NCI-H748 (cell line): ENCODE results near the gene C11orf65.
A peak's percentile ranks its signal among the peaks of the same experiment; 100 is the strongest.
"Not testable (repeated sequence)": the region's sequence is repeated elsewhere in the genome, so short reads cannot be mapped to it uniquely, and the experiment has no call there.

Experiments
- DNase-seq: peaks from one replicate; lab custom pipeline; 2025; ENCODE audit not compliant: unreplicated experiment; lab: John Stamatoyannopoulos, UW

The C11orf65 gene

GRCh38 chr11:108474664-108475463, 7.5 kb upstream of the C11orf65 start:
- no peak for DNase-seq

GRCh38 chr11:108472681-108473080, 5.4 kb upstream of the C11orf65 start:
- no peak for DNase-seq

DNA sequence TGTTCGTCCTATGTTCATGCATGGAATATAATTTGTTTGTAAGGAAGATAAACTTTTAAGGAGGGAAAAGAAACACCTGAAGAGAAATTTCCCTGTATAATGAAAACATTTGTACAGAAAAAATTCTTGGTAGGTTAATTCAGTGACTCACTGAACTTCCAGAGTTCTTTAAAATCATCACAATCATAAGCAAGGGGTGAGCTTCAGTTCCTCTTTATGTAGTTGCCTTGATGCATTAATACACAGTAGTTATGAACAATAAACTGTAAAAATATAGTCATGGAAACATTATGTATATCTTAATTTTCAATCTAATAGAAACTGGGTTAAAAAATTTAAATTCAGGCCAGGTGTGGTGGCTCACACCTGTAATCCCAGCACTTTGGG, 1.1 kb upstream of the C11orf65 start:
- DNase-seq = no peak

GRCh38 chr11:108466405-108466804, 924 bp downstream of the C11orf65 start:
- DNase-seq = no peak

DNA sequence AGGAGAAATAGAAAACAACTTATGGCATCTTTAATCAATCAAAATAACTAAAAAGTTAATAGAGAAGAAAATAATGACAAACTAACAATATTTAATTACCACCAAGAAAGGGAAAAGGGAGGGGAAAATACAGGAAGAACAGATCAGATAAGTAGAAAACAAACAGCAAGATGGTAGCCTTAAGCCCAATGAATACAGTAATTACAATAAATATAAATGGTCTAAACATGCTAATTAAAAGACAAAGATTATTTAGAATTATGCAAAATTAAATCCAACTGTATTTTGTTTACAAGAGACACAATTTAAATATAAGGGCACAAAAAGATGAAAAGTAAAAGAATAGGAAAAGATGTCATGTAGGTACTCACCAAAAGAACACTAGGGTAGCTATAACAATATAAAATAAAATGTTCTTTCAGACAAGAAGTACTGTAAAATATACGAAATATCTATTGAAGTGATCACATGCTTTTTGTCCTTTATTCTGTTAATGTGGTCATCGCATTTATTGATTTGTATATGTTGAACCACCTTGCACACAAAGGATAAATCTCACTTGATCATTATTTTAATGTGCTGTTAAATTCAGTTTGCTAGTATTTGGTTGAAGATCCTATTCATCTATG, 14.0 kb downstream of the C11orf65 start:
- DNase-seq = no peak

DNA sequence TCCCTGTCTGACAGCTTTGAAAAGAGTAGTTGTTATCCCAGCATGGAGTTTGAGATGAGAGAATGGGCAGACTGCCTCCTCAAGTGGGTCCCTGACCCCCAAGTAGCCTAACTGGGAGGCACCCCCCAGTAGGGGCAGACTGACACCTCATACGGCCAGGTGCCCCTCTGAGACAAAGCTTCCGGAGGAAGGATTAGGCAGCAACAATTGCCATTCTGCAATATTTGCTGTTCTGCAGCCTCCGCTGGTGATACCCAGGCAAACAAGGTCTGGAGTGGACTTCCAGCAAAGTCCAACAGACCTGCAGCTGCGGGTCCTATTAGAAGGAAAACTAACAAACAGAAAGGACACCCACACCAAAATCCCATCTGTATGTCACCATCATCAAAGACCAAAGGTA, 25.9 kb downstream of the C11orf65 start:
- not testable (repeated sequence) for DNase-seq

- DNase-seq = no peak
These were observed 30.7 kb downstream of the C11orf65 start for GRCh38 chr11:108436594-108436993.

- no peak for DNase-seq
These were observed 32.3 kb downstream of the C11orf65 start for GRCh38 chr11:108435066-108435465.

- no peak for DNase-seq
These were observed 34.5 kb downstream of the C11orf65 start for GRCh38 chr11:108432783-108433182.

- no peak for DNase-seq
These were observed 35.3 kb downstream of the C11orf65 start for GRCh38 chr11:108431997-108432396.

DNA sequence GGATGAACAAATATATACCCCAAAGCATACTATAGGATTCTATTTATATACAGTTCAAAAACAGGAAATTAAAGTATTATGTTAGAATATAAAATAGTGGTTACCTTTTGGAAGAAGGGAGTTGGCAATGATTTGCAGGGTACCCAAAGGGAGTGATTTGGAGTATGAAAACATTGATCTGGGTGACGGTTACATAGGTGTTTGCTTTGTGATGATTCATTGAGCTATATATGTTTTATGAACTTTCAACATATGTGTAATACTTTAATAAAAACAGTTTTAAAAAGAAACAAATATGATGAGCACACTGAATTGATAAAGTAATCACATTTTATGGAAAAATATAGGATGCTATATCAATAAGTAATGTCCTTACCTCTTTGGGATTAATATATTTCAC, 36.0 kb downstream of the C11orf65 start:
- DNase-seq = no peak

- DNase-seq = peak; percentile 25
These were observed 49.8 kb downstream of the C11orf65 start for GRCh38 chr11:108417551-108417950.

DNA sequence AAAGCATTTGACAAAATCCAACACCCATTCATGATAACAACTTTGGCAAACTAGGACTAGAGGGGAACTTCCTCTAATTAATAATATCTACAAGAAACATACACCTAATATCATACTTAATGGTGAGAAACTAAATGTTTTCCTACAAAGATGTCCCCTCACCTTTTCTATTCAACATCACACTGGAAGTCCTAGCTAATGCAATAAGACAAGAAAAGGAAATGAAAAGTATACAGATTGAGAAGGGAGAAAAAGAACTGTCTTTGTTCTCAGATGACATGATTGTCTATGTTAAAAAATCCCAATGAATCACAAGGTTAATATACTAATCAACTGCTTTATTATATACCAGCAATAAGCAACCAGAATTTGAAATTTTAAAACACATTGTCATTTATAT, 52.4 kb downstream of the C11orf65 start:
- no peak for DNase-seq

DNA sequence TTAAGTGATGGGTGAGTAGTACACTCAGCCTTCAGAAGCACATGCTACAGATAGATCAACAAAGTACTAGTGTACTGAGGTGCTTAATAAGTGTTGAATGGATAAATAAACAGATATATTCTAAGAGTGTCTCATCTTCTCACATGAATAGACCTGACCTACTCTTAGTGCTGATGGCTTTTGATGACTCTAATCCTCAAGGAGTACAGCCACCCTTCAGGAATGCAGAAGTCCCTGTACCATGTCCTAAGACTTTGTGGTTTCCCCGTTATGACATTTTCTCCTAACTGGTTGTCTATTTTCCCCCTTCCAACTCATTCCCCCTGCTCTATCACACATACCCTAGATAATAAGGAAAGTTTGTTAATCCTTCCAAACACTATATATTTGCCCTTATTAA, 61.6 kb downstream of the C11orf65 start:
- no peak for DNase-seq

GRCh38 chr11:108403052-108403451, 64.3 kb downstream of the C11orf65 start:
- DNase-seq = no peak

DNA sequence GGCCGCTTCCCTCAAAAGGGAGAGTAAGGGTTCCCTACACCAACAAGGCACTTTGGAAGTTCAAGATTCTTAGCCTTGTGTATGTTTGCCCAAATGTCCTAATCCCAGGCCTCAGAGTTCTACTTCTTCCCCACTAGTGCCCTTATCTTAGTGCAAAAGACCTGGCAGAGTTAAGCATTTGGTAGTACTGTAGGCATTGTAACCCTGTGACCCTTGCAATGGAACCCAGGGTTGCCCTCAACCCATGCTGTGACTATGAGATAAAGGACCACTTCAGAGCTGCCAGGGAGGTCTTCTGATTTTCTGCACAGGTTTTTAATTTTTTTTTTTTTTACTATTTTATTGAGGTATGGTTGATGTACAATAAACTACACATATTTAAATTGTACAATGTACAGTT, 65.1 kb downstream of the C11orf65 start:
- DNase-seq = no peak

DNA sequence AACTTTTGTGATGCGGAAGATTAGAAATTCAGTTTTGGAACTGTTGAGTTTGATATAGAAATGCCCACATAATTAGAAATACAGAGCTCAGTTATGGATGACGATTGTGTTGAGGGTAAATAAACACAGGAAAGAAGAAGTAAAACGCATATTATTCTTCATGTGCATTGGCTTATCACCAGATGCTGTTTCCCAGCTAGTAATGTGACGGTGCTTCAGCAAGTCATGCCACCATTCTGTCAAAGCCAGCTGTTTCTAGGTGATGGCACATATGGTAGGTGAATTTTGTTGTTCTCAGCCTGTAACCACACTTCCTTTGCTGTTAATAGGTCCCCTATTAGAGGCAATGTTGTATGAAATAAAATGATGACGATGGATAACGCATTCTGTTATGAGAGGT, 68.9 kb downstream of the C11orf65 start:
- DNase-seq = no peak

DNA sequence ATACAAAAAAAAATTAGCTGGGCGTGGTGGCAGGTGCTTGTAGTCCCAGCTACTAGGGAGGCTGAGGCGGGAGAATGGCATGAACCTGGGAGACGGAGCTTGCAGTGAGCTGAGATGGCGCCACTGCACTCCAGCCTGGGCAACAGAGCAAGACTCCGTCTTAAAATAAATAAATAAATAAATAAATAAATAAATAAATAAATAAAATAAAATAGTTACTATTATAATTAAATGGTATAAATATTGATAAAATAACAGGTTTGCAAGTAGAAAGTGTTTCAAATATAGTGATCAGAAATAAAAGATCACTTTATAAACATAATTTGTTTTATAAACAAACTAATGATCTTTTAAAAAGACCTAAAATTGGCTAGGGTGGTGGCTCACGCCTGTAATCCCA, 70.7 kb downstream of the C11orf65 start:
- DNase-seq = not testable (repeated sequence)

GRCh38 chr11:108394744-108395284, 72.5 kb downstream of the C11orf65 start:
- DNase-seq = no peak

GRCh38 chr11:108393046-108393445, 74.3 kb downstream of the C11orf65 start:
- no peak for DNase-seq

GRCh38 chr11:108392353-108392752, 75.0 kb downstream of the C11orf65 start:
- no peak for DNase-seq

DNA sequence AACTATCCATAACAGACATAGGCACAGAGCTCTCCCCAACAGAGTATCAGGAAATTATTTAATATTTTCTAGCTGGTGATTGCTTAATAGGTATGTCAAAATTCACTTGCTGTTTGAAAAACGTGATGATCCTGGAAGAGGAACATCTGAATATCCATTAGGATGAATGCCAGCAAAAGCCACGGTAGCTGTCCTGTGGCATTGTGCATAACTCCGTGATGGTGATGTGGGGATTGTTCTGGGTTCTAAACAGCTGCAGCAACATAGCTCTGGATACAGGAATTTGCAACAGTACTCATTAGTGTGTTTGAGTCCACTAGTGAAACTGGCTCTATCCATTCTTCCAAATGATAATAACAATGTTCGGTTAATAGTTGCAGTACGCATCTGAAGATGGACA, 78.8 kb downstream of the C11orf65 start:
- DNase-seq = no peak
